AML-193 (cell line): ENCODE data around the gene CCDC12.

Experiments
- DNase-seq, 2 experiments: peaks; one replicate each; lab custom pipeline; 2025; lab: John Stamatoyannopoulos, UW

The CCDC12 gene

GRCh38 chr3:46935989-46936558 lies 40.5 kb downstream of the CCDC12 start:
- peak; percentile 87 to 92 for DNase-seq

DNA sequence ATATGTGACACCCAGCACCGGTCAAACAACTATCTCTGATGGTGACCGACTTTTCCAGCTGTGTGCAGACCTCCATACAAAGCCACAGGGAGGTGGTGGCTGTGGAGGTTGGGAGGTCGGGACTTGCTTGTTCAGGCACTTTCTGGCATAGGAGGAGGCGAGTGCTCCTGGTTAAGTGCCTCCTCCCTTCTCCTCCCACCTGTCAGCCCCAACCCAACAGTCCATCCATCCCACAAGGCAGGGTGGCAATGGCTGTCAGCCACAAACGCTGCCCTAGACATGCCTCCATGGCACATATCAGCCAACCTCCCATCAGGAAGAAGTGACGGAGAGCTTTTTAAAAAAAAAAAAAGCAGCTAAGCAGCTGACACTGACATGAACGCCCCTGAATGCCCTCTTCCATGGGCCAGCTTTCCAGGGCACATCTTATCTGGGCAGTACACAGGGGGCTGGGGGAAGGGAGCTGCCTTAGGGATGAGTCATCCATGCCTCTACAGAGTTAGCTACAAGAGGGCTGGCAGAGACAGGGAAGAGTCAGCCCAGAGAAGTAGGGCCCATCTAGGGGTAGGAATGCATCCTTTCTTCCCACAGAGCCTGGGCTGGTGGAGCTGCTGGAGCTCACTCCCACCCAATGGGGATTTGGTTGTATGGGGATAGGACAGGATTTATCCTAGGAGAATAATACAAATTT lies 41.2 kb downstream of the CCDC12 start:
- DNase-seq: no peak

GRCh38 chr3:46934498-46935167 lies 41.9 kb downstream of the CCDC12 start:
- DNase-seq: no peak

DNA sequence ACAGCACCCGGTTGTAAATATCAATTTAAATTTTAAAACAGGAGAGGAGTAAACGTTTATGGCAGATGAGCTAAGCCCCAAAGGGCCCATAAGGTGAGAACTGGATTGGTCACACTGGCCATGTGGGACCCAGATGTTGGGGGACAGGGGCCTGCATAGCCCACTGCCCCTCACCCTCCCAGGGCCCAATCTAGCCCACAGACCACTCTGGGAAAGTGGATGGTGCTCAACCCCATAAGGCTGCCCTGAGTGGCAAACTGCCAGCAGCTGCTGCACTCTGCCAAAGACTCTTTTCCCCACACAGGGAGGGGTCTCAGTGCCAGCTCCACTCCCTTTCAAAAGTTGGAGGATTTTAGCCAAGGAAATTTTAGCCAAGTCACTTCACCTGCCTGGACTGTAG lies 42.5 kb downstream of the CCDC12 start:
- DNase-seq: no peak

- no peak for DNase-seq
These were observed 43.3 kb downstream of the CCDC12 start for GRCh38 chr3:46933261-46933660.

GRCh38 chr3:46932455-46933225 lies 43.9 kb downstream of the CCDC12 start:
- no peak for DNase-seq

GRCh38 chr3:46931631-46932331 lies 44.8 kb downstream of the CCDC12 start:
- peak; percentile 30 to 33 for DNase-seq

DNA sequence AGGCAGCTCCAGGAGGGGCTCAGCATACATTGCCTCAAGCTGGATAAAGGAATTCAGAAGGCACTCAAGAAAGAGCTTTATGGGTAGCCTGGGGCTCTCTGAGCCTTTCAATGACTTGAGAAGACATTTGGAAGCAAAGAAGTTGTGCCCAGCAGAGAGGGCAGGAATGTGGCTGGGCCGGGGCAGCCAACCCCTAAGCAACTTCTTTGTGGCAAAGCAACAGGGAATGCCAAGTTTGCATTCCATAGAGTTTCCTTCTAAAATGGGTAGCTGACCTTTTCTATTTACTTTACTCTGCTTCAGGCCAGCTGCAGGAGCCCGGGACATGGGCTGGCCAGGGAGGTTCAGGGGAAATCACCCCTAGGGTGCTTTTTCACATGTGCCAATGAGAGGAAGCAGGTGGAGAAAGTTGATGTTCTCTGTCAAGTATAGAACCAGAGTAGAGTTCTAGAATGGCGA lies 45.6 kb downstream of the CCDC12 start:
- no peak for DNase-seq

DNA sequence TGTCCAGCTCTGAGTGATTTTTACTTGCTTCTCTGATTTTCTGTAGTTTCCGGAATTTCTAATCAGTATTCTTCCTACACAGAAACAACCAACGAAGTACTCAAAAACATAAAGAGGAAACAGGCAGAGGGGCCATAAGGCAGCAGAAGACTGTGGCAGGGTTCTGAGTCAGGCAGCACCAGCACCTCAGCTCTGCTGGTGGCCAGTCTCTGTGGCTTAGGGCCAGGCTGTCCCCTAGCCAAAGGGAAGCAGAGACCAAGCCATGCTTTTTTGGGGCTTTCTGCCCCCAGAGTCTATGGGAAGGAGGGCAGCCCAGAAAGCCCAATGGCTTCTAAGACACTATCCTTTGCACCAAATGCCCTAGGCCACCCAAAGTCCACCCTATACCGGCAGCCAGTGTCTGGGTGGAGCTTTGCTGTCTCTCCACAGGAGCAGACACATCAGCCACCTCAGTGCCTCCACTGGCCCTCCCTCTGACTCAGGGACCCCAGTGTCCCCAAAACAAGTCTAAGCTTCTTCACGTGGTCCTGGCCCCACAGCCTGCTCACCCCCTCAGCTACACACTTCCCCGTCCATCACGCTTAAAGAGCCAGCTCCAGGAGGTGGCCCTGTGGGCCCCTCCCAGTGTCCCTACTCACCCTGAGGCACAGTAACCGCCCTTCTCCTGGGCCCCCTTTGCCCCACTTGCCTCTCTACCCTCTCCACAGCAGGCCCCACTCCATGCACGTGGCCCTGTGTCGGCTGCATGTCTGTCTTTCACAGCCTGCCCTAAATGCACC lies 46.2 kb downstream of the CCDC12 start:
- no peak for DNase-seq

DNA sequence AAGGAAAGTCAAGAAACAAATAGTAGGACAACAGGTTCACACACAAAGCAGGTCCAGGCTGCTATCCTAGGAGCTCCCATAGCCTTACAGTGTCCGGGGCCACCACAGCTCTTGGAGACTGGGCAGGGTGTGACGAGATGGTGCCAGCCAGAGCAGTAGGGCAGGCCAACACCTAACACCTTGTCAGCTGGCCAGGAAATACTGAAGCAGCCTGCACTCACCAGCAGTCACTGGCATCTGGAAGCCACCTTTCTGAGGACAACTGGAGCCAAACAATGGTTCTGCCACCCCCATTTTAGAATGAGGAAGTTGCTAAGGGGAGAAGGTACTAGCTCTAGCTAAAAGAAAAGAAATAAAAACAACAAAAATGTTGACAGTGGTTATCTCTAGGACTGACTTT lies 47.2 kb downstream of the CCDC12 start:
- DNase-seq: no peak

- DNase-seq: no peak
These were observed 48.3 kb downstream of the CCDC12 start for GRCh38 chr3:46928282-46928681.

- no peak for DNase-seq
These were observed 48.8 kb downstream of the CCDC12 start for GRCh38 chr3:46927718-46928073.

GRCh38 chr3:46926871-46927717 lies 49.5 kb downstream of the CCDC12 start:
- DNase-seq: no peak

GRCh38 chr3:46926447-46926846 lies 50.1 kb downstream of the CCDC12 start:
- no peak for DNase-seq

DNA sequence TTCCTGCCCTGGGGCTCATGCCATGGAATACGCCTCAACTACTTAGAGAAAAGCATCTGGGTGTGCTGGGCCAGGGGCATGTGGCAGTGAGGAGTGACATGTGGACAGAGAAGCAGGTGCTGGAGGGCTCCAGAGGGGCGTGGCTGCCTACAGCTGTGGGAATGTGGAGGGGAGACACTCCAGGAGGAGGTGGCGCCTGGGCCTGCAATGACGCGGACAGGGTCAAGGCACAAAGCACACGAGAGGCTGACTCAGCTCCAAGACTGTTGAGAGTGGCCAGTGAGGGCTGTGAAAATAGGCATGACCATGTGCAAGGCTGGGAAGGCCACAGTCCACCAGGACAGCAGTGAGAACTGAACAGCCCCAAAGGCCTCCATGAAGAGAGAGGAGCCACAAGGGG lies 50.5 kb downstream of the CCDC12 start:
- no peak for DNase-seq

GRCh38 chr3:46925585-46925934 lies 51.0 kb downstream of the CCDC12 start:
- DNase-seq: no peak

- DNase-seq: no peak
These were observed 51.5 kb downstream of the CCDC12 start for GRCh38 chr3:46924921-46925584.

- peak; percentile 22 to 56 for DNase-seq
These were observed 52.8 kb downstream of the CCDC12 start for GRCh38 chr3:46923559-46924350.
